ENCODE data around the gene RPH3AL. TPM values are rescaled to one million over a fixed set of nuclear protein-coding genes. Genes with fewer than 3 reads are reported as not detected.

The RPH3AL gene
- total RNA-seq, 2 donors from 2014 or later: 11.7 to 17.8 TPM

DNA sequence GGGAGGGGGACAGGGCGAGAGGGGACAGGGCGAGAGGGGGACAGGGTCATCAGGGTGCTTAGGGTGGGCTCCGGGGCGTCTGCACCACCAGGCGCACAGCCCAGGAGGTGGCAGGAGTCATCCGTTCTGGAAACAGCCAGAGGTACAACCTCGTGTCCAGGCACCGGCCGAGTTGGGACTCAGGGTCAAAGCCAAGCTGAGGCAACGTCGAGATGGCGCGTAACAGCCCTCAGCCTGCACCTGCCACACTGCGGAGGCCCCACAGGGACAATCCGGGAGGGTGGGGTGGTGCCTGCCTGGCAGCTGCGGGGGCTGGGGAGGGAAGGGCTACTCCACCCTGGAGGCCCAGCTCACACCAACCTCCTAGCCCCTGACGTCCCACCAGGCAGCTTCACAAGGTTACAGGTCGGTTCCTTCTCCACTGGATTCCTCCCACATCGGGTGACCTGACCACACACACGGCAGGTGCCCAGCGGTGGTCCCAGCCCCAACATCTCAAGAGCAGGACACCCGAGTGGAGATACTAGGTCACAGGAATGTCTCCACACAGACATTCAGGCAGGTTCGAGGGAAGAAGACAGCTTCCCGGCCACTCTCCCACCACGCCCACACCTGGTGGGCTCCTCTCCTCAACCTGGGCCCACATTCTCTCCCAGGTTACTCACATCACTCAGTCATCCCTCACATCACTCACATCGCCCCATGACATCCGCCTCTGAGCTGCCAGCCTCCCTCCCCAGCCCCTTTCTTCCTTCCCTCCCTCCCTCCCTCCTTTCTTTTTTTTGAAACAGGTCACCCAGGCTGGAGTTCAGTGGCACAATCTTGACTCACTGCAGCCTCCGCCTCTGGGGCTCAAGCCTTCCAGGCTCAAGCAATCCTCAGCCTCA, 47.3 kb downstream of the RPH3AL start:
- H3K36me3 ChIP-seq: no peaks in the 10 kb centered on the region
- H3K27ac ChIP-seq: no peak overlapping the region
- intact Hi-C loops (cut with DNase I): no loop called here
- no peaks in the 10 kb centered on the region for H3K4me1 ChIP-seq (replicated peaks)
- H3K4me3 ChIP-seq: no peak overlapping the region
- TF ChIP-seq, protein P1, sequence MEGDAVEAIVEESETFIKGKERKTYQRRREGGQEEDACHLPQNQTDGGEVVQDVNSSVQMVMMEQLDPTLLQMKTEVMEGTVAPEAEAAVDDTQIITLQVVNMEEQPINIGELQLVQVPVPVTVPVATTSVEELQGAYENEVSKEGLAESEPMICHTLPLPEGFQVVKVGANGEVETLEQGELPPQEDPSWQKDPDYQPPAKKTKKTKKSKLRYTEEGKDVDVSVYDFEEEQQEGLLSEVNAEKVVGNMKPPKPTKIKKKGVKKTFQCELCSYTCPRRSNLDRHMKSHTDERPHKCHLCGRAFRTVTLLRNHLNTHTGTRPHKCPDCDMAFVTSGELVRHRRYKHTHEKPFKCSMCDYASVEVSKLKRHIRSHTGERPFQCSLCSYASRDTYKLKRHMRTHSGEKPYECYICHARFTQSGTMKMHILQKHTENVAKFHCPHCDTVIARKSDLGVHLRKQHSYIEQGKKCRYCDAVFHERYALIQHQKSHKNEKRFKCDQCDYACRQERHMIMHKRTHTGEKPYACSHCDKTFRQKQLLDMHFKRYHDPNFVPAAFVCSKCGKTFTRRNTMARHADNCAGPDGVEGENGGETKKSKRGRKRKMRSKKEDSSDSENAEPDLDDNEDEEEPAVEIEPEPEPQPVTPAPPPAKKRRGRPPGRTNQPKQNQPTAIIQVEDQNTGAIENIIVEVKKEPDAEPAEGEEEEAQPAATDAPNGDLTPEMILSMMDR (IDR thresholded peaks at IDR 0.05): peak in 1 of 4 experiments; percentile 18
- TF ChIP-seq POLR2AphosphoS5 (IDR thresholded peaks at IDR 0.05): no peak
- no peaks in the 10 kb centered on the region for H3K9me3 ChIP-seq
- DNase-seq (ENCODE audit: low spot score): no peak
- H3K27me3 ChIP-seq (replicated peaks; ENCODE audit: insufficient read depth): no peaks in the 10 kb centered on the region
- WGBS: 73% methylated on average over 25 of the region's 28 CpGs

DNA sequence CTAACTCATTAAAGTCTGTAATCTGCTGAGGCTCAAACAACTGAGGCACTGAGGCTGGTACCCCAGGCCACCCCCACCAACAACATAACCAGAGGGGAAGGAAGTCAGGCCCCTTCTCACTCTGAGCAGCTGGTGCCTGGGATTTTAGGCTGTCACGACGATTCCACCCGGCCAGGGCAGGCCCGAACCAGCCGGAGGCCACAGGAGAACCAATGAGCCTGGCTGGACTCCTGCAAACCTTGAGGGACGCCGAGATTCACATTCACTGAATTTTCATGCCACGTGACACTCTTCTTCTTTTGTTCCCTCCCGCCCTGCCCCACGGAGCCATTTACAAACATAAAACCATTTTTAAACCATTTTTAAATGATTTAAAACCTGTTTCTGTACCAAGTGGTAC, 48.1 kb downstream of the RPH3AL start:
- 19% methylated on average over 10 of the region's 10 CpGs for WGBS
- Histone ChIP-seq H3K27ac (peak overlapping the region in 1 of 2 donors; percentile 44), H3K27me3 (replicated peaks; ENCODE audit: insufficient read depth) (no peaks in the 10 kb centered on the region), H3K4me1 (replicated peaks) (no peaks in the 10 kb centered on the region), H3K36me3 (no peaks in the 10 kb centered on the region), H3K4me3 (peak overlapping the region in 1 of 2 donors; percentile 15), H3K9me3 (no peaks in the 10 kb centered on the region)
- intact Hi-C loops (cut with DNase I): no loop called here
- TF ChIP-seq, protein P1 (IDR thresholded peaks at IDR 0.05): no peak
- TF ChIP-seq POLR2A (IDR thresholded peaks at IDR 0.05) (no peak), POLR2AphosphoS5 (IDR thresholded peaks at IDR 0.05) (peak; percentile 15)
- DNase-seq (ENCODE audit: low spot score): peak; percentile 30

GRCh38 chr17:303168-303567, 49.4 kb downstream of the RPH3AL start:
- no peaks in the 10 kb centered on the region for H3K27me3 ChIP-seq (replicated peaks; ENCODE audit: insufficient read depth)
- no peak overlapping the region for H3K4me3 ChIP-seq
- H3K4me1 ChIP-seq (replicated peaks): no peaks in the 10 kb centered on the region
- H3K27ac ChIP-seq: no peak overlapping the region
- TF ChIP-seq, protein P1 (IDR thresholded peaks at IDR 0.05): no peak
- no peak for DNase-seq (ENCODE audit: low spot score)
- no peaks in the 10 kb centered on the region for H3K36me3 ChIP-seq
- WGBS: 85% methylated on average over 9 of the region's 9 CpGs
- H3K9me3 ChIP-seq: no peaks in the 10 kb centered on the region
- intact Hi-C loops (cut with DNase I): no loop called here

- WGBS: 65% methylated on average over 23 of the region's 24 CpGs
- DNase-seq (ENCODE audit: low spot score): no peak
- no peaks in the 10 kb centered on the region for H3K9me3 ChIP-seq
- H3K27me3 ChIP-seq (replicated peaks; ENCODE audit: insufficient read depth): no peaks in the 10 kb centered on the region
- H3K4me3 ChIP-seq: no peak overlapping the region
- H3K27ac ChIP-seq: no peak overlapping the region
- H3K4me1 ChIP-seq (replicated peaks): no peaks in the 10 kb centered on the region
- intact Hi-C loops (cut with DNase I): no loop called here
- H3K36me3 ChIP-seq: no peaks in the 10 kb centered on the region
- TF ChIP-seq POLR2A (IDR thresholded peaks at IDR 0.05) (no peak), POLR2AphosphoS5 (IDR thresholded peaks at IDR 0.05) (no peak)
- TF ChIP-seq, protein P1 (IDR thresholded peaks at IDR 0.05): no peak
Measured at GRCh38 chr17:302300-302698, 50.3 kb downstream of the RPH3AL start.

Measured in prostate gland (tissue), 2 donors.